HEK293 (cell line): ENCODE data around the gene SMOC1.
A peak's percentile ranks its signal among the peaks of the same experiment; 100 is the strongest.

Source experiments
- CTCF ChIA-PET: fragments of 350-600 bp; formaldehyde crosslinking; extraction: SDS; loops from one replicate; lab custom pipeline; 2021; ENCODE audit warnings: antibody characterized with exemption; lab: Yijun Ruan, JAX
- POLR2A ChIA-PET: fragments of 300-600 bp; formaldehyde crosslinking; extraction: SDS; loops from one replicate; lab custom pipeline; 2020; ENCODE audit warnings: antibody characterized with exemption, inconsistent platforms; lab: Yijun Ruan, JAX
- H3K27ac ChIP-seq: fragments of 200-500 bp; sonication (Bioruptor generic); 2 replicates; pipeline ENCODE4 v1.5.1; 2014; ENCODE audit warnings: low read depth, low read length, control low read depth, inconsistent platforms; ENCODE audit errors: extremely low read depth
- H3K36me3 ChIP-seq, 2 experiments: fragments of 200-500 bp in 1 of 2; sonication (Bioruptor generic) in 1 of 2; 1 replicate in 1 of 2; 2 replicates in 1 of 2; pipeline ENCODE4 v1.5.1; 2014 to 2017; ENCODE audit warnings: inconsistent platforms in 2 of 2, low read length in 2 of 2; ENCODE audit not compliant: control insufficient read depth in 2 of 2, insufficient read depth in 1 of 2
- H3K4me1 ChIP-seq: fragments of 200-500 bp; sonication (Bioruptor generic); 2 replicates; pipeline ENCODE4 v1.5.1; 2014; ENCODE audit warnings: mild to moderate bottlenecking, low read length, inconsistent platforms; ENCODE audit not compliant: control insufficient read depth, insufficient read depth
- H3K4me3 ChIP-seq: 2 replicates; pipeline ENCODE4 v1.5.1; 2011; ENCODE audit warnings: low read depth, mild to moderate bottlenecking, control low read depth, low read length, moderate library complexity
- H3K9me3 ChIP-seq: fragments of 200-500 bp; sonication (Bioruptor generic); 2 replicates; pipeline ENCODE4 v1.5.1; 2014; ENCODE audit warnings: low read depth, low read length, inconsistent platforms; ENCODE audit not compliant: control insufficient read depth, insufficient read depth
- BCL11A ChIP-seq: fragments of 450-650 bp; formaldehyde crosslinking; IDR thresholded peaks from 2 replicates; pipeline ENCODE4 v1.5.1; 2016; ENCODE audit warnings: low read depth, missing biosample characterization, missing genetic modification characterization
- GLI4 ChIP-seq: fragments of 450-650 bp; formaldehyde crosslinking; IDR thresholded peaks from 2 replicates; pipeline ENCODE4 v1.5.1; 2016; ENCODE audit warnings: missing biosample characterization, missing genetic modification characterization
- REPIN1 ChIP-seq: fragments of 450-650 bp; formaldehyde crosslinking; IDR thresholded peaks from 2 replicates; pipeline ENCODE4 v1.5.1; 2017; ENCODE audit warnings: missing biosample characterization, missing genetic modification characterization, low read depth
- SALL2 ChIP-seq: fragments of 450-650 bp; formaldehyde crosslinking; IDR thresholded peaks from 2 replicates; pipeline ENCODE4 v1.5.0; 2017; ENCODE audit warnings: missing biosample characterization, mild to moderate bottlenecking, missing genetic modification characterization, borderline replicate concordance
- SP7 ChIP-seq: fragments of 450-650 bp; formaldehyde crosslinking; IDR thresholded peaks from 2 replicates; pipeline ENCODE4 v1.5.1; 2016; ENCODE audit warnings: missing biosample characterization, missing genetic modification characterization
- ZBTB21 ChIP-seq: fragments of 450-650 bp; formaldehyde crosslinking; IDR thresholded peaks from 2 replicates; pipeline ENCODE4 v1.5.1; 2017; ENCODE audit warnings: missing biosample characterization, missing genetic modification characterization
- ZBTB7A ChIP-seq: fragments of 450-650 bp; formaldehyde crosslinking; IDR thresholded peaks from 2 replicates; pipeline ENCODE4 v1.5.1; 2016; ENCODE audit warnings: low read depth, missing biosample characterization, missing genetic modification characterization
- ZFHX2 ChIP-seq: fragments of 450-650 bp; formaldehyde crosslinking; conservative IDR thresholded peaks from 2 replicates; pipeline ENCODE4 v1.5.1; 2016; ENCODE audit warnings: missing biosample characterization, missing genetic modification characterization
- ZFP3 ChIP-seq: fragments of 450-650 bp; formaldehyde crosslinking; IDR thresholded peaks from 2 replicates; pipeline ENCODE4 v1.5.1; 2016; ENCODE audit warnings: low read depth, missing biosample characterization, missing genetic modification characterization
- ZNF155 ChIP-seq: fragments of 450-650 bp; formaldehyde crosslinking; IDR thresholded peaks from 2 replicates; pipeline ENCODE4 v1.5.1; 2016; ENCODE audit warnings: missing biosample characterization, missing genetic modification characterization
- ZNF157 ChIP-seq: fragments of 450-650 bp; formaldehyde crosslinking; IDR thresholded peaks from 2 replicates; pipeline ENCODE4 v1.5.1; 2016; ENCODE audit warnings: missing biosample characterization, missing genetic modification characterization
- ZNF221 ChIP-seq: fragments of 450-650 bp; formaldehyde crosslinking; IDR thresholded peaks from 2 replicates; pipeline ENCODE4 v1.5.1; 2017; ENCODE audit warnings: missing biosample characterization, missing genetic modification characterization, borderline replicate concordance
- ZNF223 ChIP-seq: fragments of 450-650 bp; formaldehyde crosslinking; IDR thresholded peaks from 2 replicates; pipeline ENCODE4 v1.5.1; 2016; ENCODE audit warnings: missing biosample characterization, missing genetic modification characterization
- ZNF239 ChIP-seq: fragments of 450-650 bp; formaldehyde crosslinking; IDR thresholded peaks from 2 replicates; pipeline ENCODE4 v1.5.1; 2016; ENCODE audit warnings: missing biosample characterization, missing genetic modification characterization
- ZNF24 ChIP-seq: fragments of 450-650 bp; formaldehyde crosslinking; IDR thresholded peaks from 2 replicates; pipeline ENCODE4 v1.5.1; 2016; ENCODE audit warnings: missing biosample characterization, missing genetic modification characterization
- ZNF48 ChIP-seq: fragments of 450-650 bp; formaldehyde crosslinking; IDR thresholded peaks from 2 replicates; pipeline ENCODE4 v1.5.1; 2016; ENCODE audit warnings: missing biosample characterization, missing genetic modification characterization
- ZNF501 ChIP-seq: fragments of 450-650 bp; formaldehyde crosslinking; IDR thresholded peaks from 2 replicates; pipeline ENCODE4 v1.5.1; 2016; ENCODE audit warnings: missing biosample characterization, missing genetic modification characterization
- ZNF549 ChIP-seq: fragments of 450-650 bp; IDR thresholded peaks from 2 replicates; pipeline ENCODE4 v1.5.1; 2018; ENCODE audit warnings: missing biosample characterization, missing genetic modification characterization, mild to moderate bottlenecking, inconsistent platforms, moderate library complexity
- ZNF585B ChIP-seq: fragments of 450-650 bp; formaldehyde crosslinking; IDR thresholded peaks from 2 replicates; pipeline ENCODE4 v1.5.1; 2016; ENCODE audit warnings: missing biosample characterization, missing genetic modification characterization
- ZNF623 ChIP-seq: fragments of 450-650 bp; formaldehyde crosslinking; IDR thresholded peaks from 2 replicates; pipeline ENCODE4 v1.5.1; 2016; ENCODE audit warnings: missing biosample characterization, missing genetic modification characterization
- ZNF777 ChIP-seq: fragments of 450-650 bp; formaldehyde crosslinking; IDR thresholded peaks from 2 replicates; pipeline ENCODE4 v1.5.1; 2017; ENCODE audit warnings: missing biosample characterization, missing genetic modification characterization, borderline replicate concordance
- ZSCAN18 ChIP-seq: fragments of 450-650 bp; formaldehyde crosslinking; IDR thresholded peaks from 2 replicates; pipeline ENCODE4 v1.5.1; 2016; ENCODE audit warnings: missing biosample characterization, missing genetic modification characterization
- ZSCAN23 ChIP-seq: fragments of 450-650 bp; formaldehyde crosslinking; IDR thresholded peaks from 2 replicates; pipeline ENCODE4 v1.5.1; 2016; ENCODE audit warnings: missing biosample characterization, missing genetic modification characterization
- ZSCAN4 ChIP-seq: fragments of 450-650 bp; formaldehyde crosslinking; IDR thresholded peaks from 2 replicates; pipeline ENCODE4 v1.5.1; 2017; ENCODE audit warnings: missing biosample characterization, missing genetic modification characterization
- TF ChIP-seq, protein P1 (sequence below): fragments of 450-650 bp; formaldehyde crosslinking; IDR thresholded peaks from 2 replicates; pipeline ENCODE4 v1.5.0; 2017; ENCODE audit warnings: missing biosample characterization, missing genetic modification characterization, borderline replicate concordance
- TF ChIP-seq, protein P2 (sequence below): fragments of 450-650 bp; formaldehyde crosslinking; IDR thresholded peaks from 2 replicates; pipeline ENCODE4 v1.5.1; 2016; ENCODE audit warnings: missing biosample characterization, missing genetic modification characterization

The SMOC1 gene

DNA sequence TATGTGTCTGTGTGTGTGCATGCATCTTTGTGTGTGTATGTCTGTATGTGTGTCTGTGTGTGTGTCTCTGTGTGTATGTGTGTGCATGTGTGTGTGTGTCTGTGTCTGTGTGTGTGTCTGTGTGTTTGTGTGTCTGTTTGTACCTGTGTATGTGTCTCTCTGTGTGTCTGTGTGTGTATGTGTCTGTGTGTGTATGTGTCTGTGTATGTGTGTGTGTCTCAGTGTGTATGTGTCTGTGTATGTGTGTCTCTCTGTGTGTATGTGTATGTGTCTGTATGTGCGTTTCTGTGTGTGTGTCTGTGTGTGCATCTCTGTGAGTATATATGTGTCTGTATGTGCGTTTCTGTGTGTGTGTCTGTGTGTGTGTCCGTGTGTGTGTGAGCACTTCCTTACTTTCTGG is 39.6 kb upstream of the SMOC1 start:
- Histone ChIP-seq H3K4me1 (no peaks in the 10 kb centered on the region), H3K27ac (no peak overlapping the region), H3K36me3 (no peaks in the 10 kb centered on the region), H3K9me3 (no peaks in the 10 kb centered on the region), H3K4me3 (no peak overlapping the region)
- CTCF ChIA-PET, result interaction anchor here (0.6 kb wide), 1 partner anchor 89 kb away, joined by 4 read pairs; no protein-coding TSS in a partner anchor
- TF ChIP-seq ZNF157 (tag by site-specific recombination) (0 out of 2 replicates have a peak, but pooled peaks have one; percentile 31), ZFP3 (tag by site-specific recombination) (no peak), ZNF549 (tag by site-specific recombination) (no peak), ZNF155 (tag by site-specific recombination) (no peak), GLI4 (peak; percentile 50; the same call in 1 of the 2 replicates), ZNF239 (tag by site-specific recombination) (0 out of 2 replicates have a peak, but pooled peaks have one; percentile 7), SALL2 (peak; percentile 41; the same call in 1 of the 2 replicates), ZNF501 (no peak), ZSCAN18 (tag by site-specific recombination) (no peak), ZSCAN4 (tag by site-specific recombination) (peak; percentile 99), BCL11A (tag by site-specific recombination) (no peak)
- TF ChIP-seq, protein P1, sequence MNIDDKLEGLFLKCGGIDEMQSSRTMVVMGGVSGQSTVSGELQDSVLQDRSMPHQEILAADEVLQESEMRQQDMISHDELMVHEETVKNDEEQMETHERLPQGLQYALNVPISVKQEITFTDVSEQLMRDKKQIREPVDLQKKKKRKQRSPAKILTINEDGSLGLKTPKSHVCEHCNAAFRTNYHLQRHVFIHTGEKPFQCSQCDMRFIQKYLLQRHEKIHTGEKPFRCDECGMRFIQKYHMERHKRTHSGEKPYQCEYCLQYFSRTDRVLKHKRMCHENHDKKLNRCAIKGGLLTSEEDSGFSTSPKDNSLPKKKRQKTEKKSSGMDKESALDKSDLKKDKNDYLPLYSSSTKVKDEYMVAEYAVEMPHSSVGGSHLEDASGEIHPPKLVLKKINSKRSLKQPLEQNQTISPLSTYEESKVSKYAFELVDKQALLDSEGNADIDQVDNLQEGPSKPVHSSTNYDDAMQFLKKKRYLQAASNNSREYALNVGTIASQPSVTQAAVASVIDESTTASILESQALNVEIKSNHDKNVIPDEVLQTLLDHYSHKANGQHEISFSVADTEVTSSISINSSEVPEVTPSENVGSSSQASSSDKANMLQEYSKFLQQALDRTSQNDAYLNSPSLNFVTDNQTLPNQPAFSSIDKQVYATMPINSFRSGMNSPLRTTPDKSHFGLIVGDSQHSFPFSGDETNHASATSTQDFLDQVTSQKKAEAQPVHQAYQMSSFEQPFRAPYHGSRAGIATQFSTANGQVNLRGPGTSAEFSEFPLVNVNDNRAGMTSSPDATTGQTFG (tag by site-specific recombination), result no peak
- TF ChIP-seq, protein P2, sequence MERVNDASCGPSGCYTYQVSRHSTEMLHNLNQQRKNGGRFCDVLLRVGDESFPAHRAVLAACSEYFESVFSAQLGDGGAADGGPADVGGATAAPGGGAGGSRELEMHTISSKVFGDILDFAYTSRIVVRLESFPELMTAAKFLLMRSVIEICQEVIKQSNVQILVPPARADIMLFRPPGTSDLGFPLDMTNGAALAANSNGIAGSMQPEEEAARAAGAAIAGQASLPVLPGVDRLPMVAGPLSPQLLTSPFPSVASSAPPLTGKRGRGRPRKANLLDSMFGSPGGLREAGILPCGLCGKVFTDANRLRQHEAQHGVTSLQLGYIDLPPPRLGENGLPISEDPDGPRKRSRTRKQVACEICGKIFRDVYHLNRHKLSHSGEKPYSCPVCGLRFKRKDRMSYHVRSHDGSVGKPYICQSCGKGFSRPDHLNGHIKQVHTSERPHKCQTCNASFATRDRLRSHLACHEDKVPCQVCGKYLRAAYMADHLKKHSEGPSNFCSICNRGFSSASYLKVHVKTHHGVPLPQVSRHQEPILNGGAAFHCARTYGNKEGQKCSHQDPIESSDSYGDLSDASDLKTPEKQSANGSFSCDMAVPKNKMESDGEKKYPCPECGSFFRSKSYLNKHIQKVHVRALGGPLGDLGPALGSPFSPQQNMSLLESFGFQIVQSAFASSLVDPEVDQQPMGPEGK (tag by site-specific recombination), result no peak
- POLR2A ChIA-PET, result no interaction called here

DNA sequence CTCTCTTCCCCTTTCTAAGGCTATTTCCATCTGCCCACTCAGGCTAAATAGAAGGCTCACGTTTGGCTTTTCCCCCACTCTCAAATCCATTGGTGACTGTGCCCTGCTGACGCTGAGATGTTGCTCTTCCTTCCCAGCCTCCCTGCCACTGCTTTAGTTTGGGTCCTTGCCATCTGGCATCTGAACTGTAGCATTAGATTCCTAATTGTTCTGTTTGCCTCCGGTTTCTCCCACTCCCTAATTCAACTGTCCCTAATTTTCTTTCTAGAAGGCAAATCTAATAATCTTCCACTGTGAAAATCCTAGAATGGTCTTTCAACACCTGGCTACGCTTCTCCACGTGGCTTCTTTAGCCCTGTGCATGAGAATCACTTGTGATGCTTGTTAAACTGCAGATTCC is 37.6 kb upstream of the SMOC1 start:
- no peak overlapping the region for H3K4me3 ChIP-seq
- no peak for TF ChIP-seq SP7 (tag by site-specific recombination)
- TF ChIP-seq ZNF221, result no peak
- TF ChIP-seq ZNF48 (tag by site-specific recombination), result no peak
- TF ChIP-seq ZSCAN23 (tag by site-specific recombination), result no peak
- TF ChIP-seq ZNF585B (tag by site-specific recombination), result no peak
- TF ChIP-seq ZNF223 (tag by site-specific recombination), result no peak
- TF ChIP-seq ZBTB7A, result no peak
- TF ChIP-seq REPIN1, result no peak
- TF ChIP-seq ZBTB21, result no peak
- no peak for TF ChIP-seq ZNF24 (tag by site-specific recombination)
- no peak for TF ChIP-seq ZFHX2 (tag by site-specific recombination)
- no peak for TF ChIP-seq ZNF623 (tag by site-specific recombination)
- TF ChIP-seq ZNF777 (tag by site-specific recombination), result no peak
- TF ChIP-seq ZSCAN18 (tag by site-specific recombination), result no peak
- TF ChIP-seq, all 188 proteins: peak for 0
- Histone ChIP-seq H3K9me3 (no peaks in the 10 kb centered on the region), H3K4me1 (no peaks in the 10 kb centered on the region), H3K27ac (no peak overlapping the region), H3K36me3 (no peaks in the 10 kb centered on the region)
- POLR2A ChIA-PET, result no interaction called here
- CTCF ChIA-PET, result interaction anchor here (0.7 to 0.8 kb wide), 2 partner anchors 40 to 187 kb away, joined by 3 read pairs; no protein-coding TSS in a partner anchor
